Hematopoietic multipotent progenitor cell (in vitro differentiated cells): ENCODE measurements around the gene HTR3D. TPM values are rescaled to one million over a fixed set of nuclear protein-coding genes. Genes with fewer than 3 reads are reported as not detected.
"Not testable (repeated sequence)": the region's sequence is repeated elsewhere in the genome, so short reads cannot be mapped to it uniquely, and the experiment has no call there.

ENCODE experiments used
- DNase-seq, 3 donors: peaks; one replicate each; pipeline ENCODE4 v3.0.0-alpha.2; 2011 to 2015; ENCODE audit warnings: low read depth in 2 of 3, low spot score in 2 of 3
- small RNA-seq: library from RNA; depleted of rRNA; stranded (forward); fragments of <200 nt; gene quantifications from one replicate; pipeline ENCODE3, GENCODE V24; 2012
- total RNA-seq: library from RNA; depleted of rRNA; stranded (reverse); fragments of >200 nt; gene quantifications from one replicate; pipeline ENCODE4 v1.2.3, GENCODE V29; 2012

The HTR3D gene
- total RNA-seq, 1 donor = not detected

GRCh38 chr3:184062637-184063036 is 31.1 kb downstream of the HTR3D start:
- no peak for DNase-seq

GRCh38 chr3:184066211-184066610 is 34.7 kb downstream of the HTR3D start:
- no peak for DNase-seq

GRCh38 chr3:184067573-184068055 is 36.1 kb downstream of the HTR3D start:
- DNase-seq = no peak

GRCh38 chr3:184068344-184068743 is 36.8 kb downstream of the HTR3D start:
- DNase-seq = no peak

GRCh38 chr3:184071142-184071541 is 39.6 kb downstream of the HTR3D start:
- not testable (repeated sequence) for DNase-seq

- no peak for DNase-seq
Measured at GRCh38 chr3:184073621-184074020, 42.1 kb downstream of the HTR3D start.

- no peak for DNase-seq
Measured at GRCh38 chr3:184075901-184076300, 44.4 kb downstream of the HTR3D start.

GRCh38 chr3:184077881-184078280 is 46.3 kb downstream of the HTR3D start:
- no peak for DNase-seq

GRCh38 chr3:184078851-184079250 is 47.3 kb downstream of the HTR3D start:
- no peak for DNase-seq

- DNase-seq = no peak
Measured at GRCh38 chr3:184081116-184081830, 49.7 kb downstream of the HTR3D start.

- DNase-seq = no peak
Measured at GRCh38 chr3:184082034-184082433, 50.5 kb downstream of the HTR3D start.

GRCh38 chr3:184082465-184082864 is 50.9 kb downstream of the HTR3D start:
- no peak for DNase-seq

- peak in 2 of 3 donors; percentile 70 to 77 for DNase-seq
Measured at GRCh38 chr3:184085389-184085852, 53.9 kb downstream of the HTR3D start.

Small RNA genes within 50 kb of the gene (small RNA-seq; reads per million reads assigned to genes)
- not detected for gene RF00019

Other genes starting within 250 kb of the HTR3D start
- gene MAP6D1, start 206.2 kb upstream of the HTR3D start, total RNA-seq = 1.3 TPM
- 25.0 TPM for gene PARL, start 146.9 kb upstream of the HTR3D start, total RNA-seq
- 18.3 TPM for gene ABCC5, start 13.9 kb upstream of the HTR3D start, total RNA-seq
- not detected for gene HTR3C, start 21.3 kb downstream of the HTR3D start, total RNA-seq
- not detected for gene HTR3E, start 65.3 kb downstream of the HTR3D start, total RNA-seq
- gene EIF2B5, start 103.6 kb downstream of the HTR3D start, total RNA-seq = 60.3 TPM
- gene DVL3, start 123.6 kb downstream of the HTR3D start, total RNA-seq = 38.0 TPM
- 290 TPM for gene AP2M1, start 143.1 kb downstream of the HTR3D start, total RNA-seq
- 53.9 TPM for gene ABCF3, start 154.5 kb downstream of the HTR3D start, total RNA-seq
- under 0.01 TPM for gene VWA5B2, start 197.8 kb downstream of the HTR3D start, total RNA-seq
- gene ALG3, start 217.2 kb downstream of the HTR3D start, total RNA-seq = 54.7 TPM
- gene EEF1AKMT4, start 217.9 kb downstream of the HTR3D start, total RNA-seq = 9.7 TPM
- gene CAMK2N2, start 229.8 kb downstream of the HTR3D start, total RNA-seq = not detected
- not detected for gene ECE2, start 244.3 kb downstream of the HTR3D start, total RNA-seq